Activated gamma-delta T cell (primary cell): ENCODE measurements around the gene SUV39H2.
A peak's percentile ranks its signal among the peaks of the same experiment; 100 is the strongest.
"Not testable (repeated sequence)": the region's sequence is repeated elsewhere in the genome, so short reads cannot be mapped to it uniquely, and the experiment has no call there.

Experiments
- DNase-seq: peaks from one replicate; lab custom pipeline; 2025; lab: John Stamatoyannopoulos, UW
- total RNA-seq, 2 donors: gene quantifications; one replicate each; lab custom pipeline; 2026; lab: John Stamatoyannopoulos, UW

The SUV39H2 gene, protein sequence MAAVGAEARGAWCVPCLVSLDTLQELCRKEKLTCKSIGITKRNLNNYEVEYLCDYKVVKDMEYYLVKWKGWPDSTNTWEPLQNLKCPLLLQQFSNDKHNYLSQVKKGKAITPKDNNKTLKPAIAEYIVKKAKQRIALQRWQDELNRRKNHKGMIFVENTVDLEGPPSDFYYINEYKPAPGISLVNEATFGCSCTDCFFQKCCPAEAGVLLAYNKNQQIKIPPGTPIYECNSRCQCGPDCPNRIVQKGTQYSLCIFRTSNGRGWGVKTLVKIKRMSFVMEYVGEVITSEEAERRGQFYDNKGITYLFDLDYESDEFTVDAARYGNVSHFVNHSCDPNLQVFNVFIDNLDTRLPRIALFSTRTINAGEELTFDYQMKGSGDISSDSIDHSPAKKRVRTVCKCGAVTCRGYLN
- total RNA-seq = 4.4 to 6.1 reads per million in 2 donors

DNA sequence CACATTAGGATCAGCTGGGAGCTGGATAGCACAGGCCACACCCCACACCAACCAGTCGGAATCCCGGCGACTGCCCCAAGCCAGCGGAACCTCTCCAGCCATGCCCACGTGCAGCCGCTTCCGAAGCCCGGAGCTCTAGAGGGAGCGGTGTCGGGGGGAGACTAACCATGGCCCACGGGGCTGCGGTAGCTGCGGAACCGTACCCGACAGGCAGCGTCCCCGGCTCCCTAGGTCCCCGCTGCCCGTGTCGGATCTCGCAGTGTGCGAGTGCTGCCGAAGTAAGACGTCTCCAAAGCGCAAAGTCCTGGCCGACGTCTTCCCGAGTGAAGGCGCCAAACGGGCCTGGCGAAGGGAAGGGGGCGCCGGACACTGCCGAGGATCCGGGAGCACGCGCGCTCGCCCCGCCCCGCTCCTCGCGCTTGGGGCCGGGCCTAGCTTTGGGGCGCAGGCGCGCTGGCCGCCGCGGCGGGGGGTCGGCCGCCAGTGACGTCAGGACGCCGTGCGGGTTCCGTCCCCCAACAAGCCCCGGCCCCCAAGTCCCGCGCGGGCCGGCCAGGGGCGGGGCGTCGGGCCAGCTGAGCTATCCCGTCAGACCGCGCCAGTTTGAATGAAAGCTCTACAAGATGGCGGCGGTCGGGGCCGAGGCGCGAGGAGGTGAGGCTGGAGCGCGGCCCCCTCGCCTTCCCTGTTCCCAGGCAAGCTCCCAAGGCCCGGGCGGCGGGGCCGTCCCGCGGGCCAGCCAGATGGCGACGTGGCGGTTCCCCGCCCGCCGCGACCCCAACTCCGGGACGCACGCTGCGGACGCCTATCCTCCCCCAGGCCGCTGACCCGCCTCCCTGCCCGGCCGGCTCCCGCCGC is at the start of gene SUV39H2:
SUV39H2 (plus strand) TSS at position 601 of the 858 bp plus-strand sequence; CDS start at position 624, 23 bp downstream.
- peak; percentile 93 for DNase-seq

DNA sequence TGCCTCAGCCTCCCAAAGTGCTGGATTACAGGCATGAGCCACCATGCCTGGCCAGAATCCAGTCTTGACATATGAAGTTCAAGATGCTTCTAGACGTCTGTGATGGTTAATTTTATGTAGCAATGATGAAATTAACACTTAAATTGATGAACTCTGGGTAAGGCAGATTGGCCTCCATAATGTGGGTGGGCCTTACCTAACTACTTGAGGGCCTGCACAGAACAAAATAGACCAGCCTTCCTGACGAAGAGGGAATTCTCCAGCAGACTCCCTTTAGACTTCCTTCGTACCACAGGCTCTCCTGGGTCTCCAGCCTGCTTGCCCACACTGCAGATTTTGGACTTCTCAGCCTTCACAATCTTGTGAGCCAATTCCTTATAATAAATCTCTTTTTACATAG is 45.6 kb upstream of the SUV39H2 start:
- DNase-seq = no peak

DNA sequence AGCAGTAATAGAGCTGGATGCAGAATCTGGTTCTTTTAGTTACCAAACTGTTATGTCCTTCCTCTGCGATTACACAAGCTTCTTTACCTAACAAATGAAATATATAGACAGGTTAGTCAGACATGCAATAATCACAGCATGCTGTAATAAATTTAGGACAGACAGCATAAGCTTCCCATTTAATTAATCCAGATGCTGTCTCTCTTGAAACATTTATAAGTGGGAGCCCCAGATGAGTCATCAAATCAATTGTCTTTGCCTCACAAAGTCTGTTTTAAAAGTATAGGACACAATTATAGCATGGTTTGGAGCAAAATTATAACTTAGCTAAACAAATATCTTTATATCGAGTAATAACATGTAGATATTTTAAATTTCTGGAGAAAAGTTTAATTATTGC is 42.5 kb upstream of the SUV39H2 start:
- no peak for DNase-seq

DNA sequence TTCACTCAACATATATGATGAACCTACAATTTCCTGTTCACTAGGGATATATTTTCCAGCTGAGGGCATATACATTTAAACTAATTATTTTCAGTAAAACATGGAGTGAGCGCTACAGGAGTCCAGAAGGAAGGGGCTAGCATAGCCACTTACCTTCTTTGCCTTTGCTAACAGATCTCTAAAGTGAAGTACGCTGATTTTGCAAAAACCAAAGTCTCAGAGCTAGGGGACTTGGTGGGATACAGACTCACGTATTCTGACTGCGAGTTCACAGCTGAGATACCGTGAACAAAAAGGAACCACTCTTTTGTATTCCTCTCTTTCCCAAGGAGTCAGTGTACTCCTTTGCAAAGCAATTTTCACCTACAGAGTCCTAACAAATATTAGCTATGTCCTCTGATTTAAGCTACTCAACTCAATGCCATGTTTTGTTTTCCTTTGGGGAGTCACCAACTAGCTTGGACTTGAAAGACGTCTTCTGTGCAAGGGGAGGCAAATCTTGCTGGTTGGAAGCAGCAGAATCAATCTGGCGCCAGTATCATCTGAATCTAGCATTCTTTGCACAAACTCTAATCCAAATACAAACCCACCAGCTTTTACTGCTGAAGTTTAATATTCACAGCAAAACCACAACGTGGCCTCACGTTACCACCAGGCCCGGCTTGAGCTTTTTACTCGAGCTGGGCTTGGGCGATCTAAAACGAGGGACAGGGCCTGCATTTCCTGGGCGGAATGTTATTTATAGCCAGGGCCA is 41.5 kb upstream of the SUV39H2 start:
- no peak for DNase-seq

DNA sequence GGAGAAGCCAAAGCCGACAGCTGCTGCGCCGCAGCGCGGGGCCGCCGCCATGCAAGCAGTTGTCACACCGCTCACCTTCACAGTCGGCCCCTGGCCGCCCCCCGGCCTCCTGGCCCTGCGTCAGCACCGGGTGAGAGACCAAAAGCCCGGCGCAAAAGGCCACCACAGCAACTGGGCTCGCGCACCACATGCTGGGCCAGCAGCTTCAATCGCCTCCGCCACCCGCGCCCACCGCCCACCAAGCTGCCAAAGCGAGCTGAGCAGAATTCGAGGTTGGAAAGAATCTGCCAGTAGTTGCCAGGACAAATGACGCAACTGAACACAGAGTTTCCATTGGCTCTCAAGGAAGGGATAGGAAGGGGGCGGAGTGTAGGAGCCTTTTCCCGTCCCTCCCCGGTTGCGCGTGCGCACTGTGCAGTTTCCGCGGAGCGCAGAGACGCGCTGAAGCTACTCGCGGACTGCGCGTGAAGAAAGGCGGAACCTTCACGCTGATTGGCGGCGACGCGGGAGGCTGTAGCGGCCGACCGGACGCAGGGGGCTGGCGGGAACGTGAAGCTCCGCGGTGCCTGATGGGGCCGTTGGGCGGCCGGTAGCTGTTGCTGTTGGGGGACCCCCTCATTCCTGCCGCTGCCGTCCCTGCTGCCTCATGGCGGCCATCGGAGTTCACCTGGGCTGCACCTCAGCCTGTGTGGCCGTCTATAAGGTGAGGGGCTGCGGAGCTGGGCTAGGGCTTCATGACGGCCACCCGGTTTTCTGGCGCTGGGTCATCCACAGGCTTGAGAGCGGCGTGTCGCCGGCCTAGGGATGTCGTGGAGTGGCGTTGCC is 40.7 kb upstream of the SUV39H2 start, which contains the start of the genes CDNF, HSPA14 and MSANTD7:
CDNF (minus strand) TSS at position 281 of the 825 bp plus-strand sequence; CDS start at position 190, 91 bp downstream.
HSPA14 (plus strand) TSS at position 550 of the 825 bp plus-strand sequence; CDS start at position 647, 97 bp downstream.
MSANTD7 (plus strand) TSS at position 550 of the 825 bp plus-strand sequence. CDS start 3,979 bp downstream, outside the sequence.
- peak; percentile 99 for DNase-seq

DNA sequence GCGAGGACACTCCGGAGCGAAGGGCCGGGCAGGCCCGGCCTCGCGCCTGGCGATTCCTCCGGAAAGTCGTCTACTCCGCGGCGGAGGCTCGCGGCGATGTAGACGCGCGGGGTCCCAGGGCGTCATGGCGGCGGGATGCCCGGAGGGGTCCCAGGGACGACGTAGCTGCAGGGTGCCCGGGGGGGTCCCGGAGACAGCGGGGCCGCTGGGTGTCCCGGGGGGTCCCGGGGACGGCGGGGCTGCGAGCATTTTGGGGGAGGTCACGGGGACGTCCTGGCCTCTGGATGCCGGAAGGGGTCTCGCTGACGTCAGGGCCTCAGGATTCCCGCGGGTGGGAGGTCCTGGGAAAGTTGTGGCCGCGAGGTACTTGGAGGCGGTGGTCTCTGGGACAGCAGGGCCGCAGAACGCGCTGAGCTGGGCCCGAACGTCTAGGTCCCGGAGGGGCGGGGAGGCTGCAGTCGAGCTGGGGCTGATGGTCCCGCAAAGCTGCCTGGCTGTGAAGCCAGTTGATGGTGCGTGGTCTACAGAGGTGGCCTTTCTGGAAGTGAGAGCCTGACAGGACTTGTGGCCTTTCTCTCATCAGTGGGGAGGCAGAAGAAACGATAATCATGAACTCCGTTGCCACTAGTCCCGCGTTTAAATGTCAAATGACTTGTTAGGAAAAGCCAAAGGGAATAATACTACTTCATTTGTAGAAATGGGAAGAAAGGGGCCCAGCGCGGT is 39.9 kb upstream of the SUV39H2 start:
- DNase-seq = peak; percentile 27

DNA sequence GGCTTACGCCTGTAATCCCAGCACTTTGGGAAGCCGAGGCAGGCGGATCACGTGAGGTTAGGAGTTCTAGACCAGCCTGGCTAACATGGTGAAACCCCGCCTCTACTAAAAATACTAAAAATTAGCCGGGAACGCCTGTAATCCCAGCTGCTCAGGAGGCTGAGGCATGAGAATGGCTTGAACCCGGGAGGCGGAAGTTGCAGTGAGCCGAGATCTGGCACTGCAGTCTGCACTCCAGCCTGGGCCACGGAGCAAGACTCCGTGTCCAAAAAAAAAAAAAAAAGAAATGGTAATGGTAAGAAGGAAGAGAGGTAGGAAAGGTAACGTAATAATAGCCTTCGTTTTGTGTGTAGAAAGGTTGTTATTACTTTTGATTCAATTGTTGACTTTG is 39.4 kb upstream of the SUV39H2 start:
- no peak for DNase-seq

DNA sequence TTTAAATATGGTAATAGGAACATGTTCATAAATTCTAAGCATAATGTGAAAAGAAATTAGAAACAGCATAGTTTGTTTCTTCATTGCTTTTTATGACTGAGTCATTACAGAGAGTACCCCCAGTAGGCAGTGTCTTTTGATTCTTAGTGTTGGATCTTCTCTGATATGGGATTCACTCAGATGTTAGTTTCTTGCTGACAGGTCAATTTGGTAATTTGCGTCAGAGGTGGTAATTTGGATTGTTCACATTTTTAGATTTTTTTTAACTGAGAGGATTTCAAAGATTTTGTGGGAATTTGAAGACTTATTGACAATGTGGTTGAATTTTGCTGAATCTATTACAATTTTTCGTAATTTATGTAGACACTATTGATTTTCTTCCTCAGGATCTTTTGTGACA is 38.5 kb upstream of the SUV39H2 start:
- no peak for DNase-seq

DNA sequence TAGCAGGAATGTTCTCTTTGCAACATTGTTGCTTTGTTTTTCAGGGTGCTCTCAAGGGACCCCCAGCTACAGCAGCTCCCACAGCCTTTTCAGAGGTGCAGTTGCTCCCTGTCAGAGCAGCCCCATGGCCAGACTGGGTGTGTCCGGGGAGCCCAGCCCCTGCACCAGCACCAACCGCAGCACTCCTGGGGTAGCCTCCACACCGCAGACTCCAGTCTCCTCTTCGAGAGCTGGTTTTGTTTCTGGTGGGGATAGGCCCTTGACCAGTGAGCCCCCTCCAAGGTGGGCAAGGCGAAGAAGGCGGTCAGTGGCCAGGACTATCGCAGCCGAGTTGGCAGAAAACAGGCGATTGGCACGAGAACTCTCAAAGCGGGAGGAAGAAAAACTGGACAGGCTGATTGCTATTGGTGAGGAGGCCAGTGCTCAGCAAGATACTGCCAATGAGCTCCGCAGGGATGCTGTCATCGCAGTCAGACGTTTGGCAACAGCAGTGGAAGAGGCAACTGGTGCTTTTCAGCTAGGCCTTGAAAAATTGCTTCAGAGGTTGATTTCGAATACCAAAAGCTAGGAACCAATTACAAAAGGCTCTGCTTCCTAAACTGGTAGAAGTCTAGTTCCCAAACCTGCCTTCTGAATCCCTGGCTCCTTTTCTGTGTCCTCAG is 35.2 kb upstream of the SUV39H2 start:
- DNase-seq = no peak

DNA sequence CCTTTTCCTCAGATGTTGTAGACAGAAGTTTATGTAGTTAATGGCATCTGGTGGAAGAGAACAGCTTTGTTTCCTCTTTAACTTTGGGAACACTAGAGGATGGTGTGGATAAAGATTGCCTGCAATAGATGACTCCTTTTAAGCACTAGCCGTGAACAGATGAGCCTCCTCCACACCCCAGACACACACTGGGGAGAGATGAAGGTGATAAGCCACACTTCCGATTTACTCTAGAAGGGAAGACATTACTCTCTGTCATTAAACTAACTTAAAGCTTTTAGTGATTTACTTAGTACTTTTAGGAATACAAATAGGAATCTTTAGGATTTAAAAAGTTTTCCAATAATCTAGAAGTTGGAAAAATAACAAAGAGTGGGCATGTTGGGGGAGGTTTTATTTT is 33.7 kb upstream of the SUV39H2 start:
- DNase-seq = no peak

DNA sequence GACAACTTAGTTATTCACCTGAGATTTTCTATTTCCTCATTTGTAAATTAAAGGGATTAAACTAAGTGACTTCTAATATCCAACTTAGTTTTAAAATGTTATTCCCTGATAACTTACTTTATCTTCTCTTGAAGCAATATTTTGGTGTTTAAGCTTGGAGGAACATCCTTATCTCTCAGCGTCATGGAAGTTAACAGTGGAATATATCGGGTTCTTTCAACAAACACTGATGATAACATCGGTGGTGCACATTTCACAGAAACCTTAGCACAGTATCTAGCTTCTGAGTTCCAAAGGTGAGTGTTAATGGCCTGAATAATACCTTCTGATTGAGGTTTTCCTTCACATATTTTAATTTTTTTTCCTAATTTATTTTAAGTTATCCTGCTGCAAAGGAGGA is 26.4 kb upstream of the SUV39H2 start:
- DNase-seq = no peak

DNA sequence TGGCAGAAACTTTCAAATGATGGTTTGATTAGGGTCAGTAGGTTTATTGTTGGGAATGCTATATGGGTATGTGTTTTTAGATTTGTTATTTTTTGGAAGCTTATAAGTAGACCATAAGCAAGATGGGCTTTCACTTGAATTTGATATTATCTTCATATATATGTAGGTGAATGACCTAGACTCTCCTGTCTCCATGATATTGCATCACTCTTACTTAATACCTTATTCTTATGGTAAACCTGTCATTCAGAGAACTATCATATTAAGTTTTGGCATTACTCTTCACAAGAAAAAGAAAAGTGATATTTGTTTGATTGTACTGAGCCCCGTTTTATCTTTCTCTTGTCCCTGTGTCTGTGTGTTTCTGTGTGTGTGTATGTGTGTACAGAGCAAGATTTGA is 23.2 kb upstream of the SUV39H2 start:
- no peak for DNase-seq

DNA sequence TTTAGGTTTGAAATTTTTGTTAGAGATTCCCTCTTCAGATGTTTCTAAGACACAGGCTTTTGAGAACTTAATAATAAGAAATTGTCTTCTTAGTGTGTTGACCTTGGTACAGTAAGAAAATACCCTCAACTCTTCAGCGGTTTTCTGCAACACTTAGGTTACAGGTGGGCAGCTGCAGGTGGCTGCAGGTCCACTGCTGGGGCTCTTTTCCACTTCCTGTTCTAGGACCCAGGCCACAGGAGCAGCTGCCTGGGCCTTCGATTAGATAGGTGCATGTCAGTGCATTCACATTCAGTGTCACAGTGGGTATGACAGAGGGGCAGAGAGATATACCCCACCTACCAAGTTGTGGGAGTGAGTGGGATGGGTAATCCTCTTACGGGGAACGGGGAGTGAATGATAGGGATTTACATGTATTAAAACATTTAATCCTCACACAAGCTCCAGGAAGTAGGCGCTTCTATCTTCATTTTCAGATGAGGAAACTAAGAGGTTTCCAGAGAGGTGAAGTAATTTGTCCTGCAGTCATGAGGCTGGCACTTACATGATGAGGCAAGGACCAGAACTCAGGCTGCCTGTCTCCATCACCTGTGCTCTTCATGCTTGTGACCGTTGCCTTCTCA is 20.2 kb upstream of the SUV39H2 start:
- DNase-seq = no peak

DNA sequence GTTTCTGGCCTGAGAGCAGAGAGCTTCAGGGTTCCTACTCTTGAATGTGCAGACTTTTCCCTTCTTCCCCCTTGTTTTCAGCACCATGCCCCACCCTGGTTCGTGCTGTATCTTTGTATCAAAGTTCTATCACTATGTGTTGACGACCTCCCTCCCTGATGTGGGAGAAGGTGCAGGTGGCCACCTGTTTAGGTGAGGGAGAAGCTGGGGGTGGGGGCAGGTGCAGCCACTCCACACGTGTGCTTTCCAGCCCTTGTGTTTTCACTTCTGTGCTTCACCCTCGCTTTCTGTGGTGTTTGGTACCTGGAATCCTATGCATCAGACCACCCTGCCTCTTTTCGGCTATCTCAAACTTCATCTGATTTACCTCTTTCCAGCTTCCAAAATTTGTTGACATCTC is 19.6 kb upstream of the SUV39H2 start:
- DNase-seq = no peak

DNA sequence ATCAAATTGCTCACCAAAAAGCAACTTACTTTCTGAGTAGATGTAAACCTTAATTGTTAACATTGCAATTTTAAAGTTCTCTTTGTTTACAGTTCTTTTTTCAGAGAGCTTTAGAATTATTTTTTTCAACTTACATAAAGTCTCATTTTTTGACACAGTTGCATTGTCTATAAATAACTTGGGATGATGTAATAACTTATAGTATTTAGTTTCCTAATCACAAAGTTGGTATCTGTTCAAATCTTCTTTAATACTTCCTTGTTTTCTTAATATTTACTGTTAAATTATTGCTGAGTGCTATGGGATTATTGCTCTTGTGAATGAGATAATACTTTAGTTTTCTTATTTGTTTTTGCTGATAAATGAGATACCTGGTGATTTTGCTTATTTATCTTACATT is 18.9 kb upstream of the SUV39H2 start:
- no peak for DNase-seq

DNA sequence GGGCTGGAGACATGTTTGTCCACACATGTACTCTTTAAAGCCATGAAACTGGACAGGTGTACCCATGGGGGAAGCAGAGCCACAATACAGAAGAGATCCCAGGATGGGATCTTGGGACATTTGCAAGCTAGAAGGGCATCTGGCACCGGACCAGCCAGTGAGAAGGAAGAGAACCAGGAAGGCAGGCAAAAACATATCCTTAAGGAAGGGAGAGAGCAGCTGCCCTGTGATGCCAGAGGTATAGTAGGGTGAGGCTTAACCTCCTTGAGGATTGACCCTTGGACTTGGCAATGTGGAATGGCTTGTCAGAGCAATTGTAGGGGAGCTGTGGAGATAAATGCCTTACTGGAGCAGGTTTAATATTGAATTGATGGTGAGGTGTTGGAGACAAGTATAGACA is 17.9 kb upstream of the SUV39H2 start:
- no peak for DNase-seq

DNA sequence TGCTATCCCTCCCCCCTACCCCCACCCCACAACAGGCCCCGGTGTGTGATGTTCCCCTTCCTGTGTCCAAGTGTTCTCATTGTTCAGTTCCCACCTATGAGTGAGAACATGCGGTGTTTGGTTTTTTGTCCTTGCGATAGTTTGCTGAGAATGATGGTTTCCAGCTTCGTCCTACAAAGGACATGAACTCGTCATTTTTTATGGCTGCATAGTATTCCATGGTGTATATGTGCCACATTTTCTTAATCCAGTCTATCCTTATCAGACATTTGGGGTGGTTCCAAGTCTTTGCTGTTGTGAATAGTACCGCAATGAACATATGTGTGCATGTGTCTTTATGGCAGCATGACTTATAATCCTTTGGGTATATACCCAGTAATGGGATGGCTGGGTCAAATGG is 14.2 kb upstream of the SUV39H2 start:
- DNase-seq = not testable (repeated sequence)

DNA sequence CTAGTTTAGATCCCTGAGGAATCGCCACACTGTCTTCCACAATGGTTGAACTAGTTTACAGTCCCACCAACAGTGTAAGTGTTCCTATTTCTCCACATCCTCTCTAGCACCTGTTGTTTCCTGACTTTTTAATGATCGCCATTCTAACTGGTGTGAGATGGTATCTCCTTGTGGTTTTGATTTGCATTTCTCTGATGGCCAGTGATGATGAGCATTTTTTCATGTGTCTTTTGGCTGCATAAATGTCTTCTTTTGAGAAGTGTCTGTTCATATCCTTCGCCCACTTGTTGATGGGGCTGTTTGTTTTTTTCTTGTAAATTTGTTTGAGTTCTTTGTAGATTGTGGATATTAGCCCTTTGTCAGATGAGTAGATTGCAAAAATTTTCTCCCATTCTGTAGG is 13.8 kb upstream of the SUV39H2 start:
- not testable (repeated sequence) for DNase-seq

DNA sequence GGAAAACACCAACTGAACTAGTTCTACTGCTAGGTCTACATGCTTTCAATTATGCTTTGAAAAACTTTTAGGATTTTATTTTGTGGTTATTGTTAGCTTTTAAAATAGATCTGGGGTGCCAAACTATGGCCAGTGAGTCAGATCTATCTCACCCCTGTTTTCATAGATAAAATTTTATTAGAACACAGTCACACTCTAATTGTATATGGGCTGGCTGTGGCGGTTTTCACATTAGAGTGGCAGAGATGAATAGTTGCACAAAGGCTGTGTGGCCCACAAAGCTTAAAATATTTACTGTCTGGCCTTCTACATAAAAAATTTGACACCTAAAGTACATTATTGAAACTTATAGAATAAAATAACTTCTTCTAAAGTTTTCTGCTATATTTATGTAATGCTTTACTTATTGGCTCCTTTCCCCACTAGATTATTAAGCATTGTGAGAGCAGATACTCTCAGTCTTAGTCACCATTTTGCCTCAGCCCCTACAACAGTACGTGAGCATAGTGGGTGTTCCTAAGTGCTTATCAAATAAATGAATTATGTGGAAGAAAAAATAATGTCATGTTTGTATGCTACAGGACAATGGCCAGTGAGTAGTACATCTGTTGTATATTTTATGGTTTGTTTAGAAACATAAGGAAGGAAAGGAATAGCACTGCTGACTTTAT is 5.4 kb upstream of the SUV39H2 start:
- DNase-seq = no peak
